ENCODE data around the gene DNMBP.

- TF ChIP-seq EZH2 (IDR thresholded peaks at IDR 0.05; ENCODE audit: insufficient read depth, poor library complexity, severe bottlenecking) (no peak), EZH2phosphoT487 (IDR thresholded peaks at IDR 0.05; ENCODE audit: insufficient read depth, low read depth) (no peak)
Observed at GRCh38 chr10:99945263-99945662, 64.5 kb downstream of the DNMBP start.
